ENCODE results near the gene R3HDML.

R3HDML gene

GRCh38 chr20:44367746-44368145, 30.9 kb downstream of the R3HDML start:
- DNase-seq: no peak

- DNase-seq: no peak
Measured at GRCh38 chr20:44370639-44371218, 33.9 kb downstream of the R3HDML start.

GRCh38 chr20:44382641-44383040, 45.8 kb downstream of the R3HDML start:
- no peak for DNase-seq

- DNase-seq: peak; percentile 61
Measured at GRCh38 chr20:44384423-44385027, 47.7 kb downstream of the R3HDML start.

GRCh38 chr20:44388466-44389023, 51.7 kb downstream of the R3HDML start:
- peak; percentile 28 for DNase-seq

GRCh38 chr20:44389871-44390270, 53.0 kb downstream of the R3HDML start:
- DNase-seq: no peak

GRCh38 chr20:44390280-44390679, 53.4 kb downstream of the R3HDML start:
- DNase-seq: no peak

GRCh38 chr20:44392088-44392775, 55.4 kb downstream of the R3HDML start:
- DNase-seq: no peak

GRCh38 chr20:44392776-44393607, 56.1 kb downstream of the R3HDML start:
- DNase-seq: no peak

- DNase-seq: no peak
Measured at GRCh38 chr20:44393608-44394451, 57.0 kb downstream of the R3HDML start.

- no peak for DNase-seq
Measured at GRCh38 chr20:44394452-44394701, 57.5 kb downstream of the R3HDML start.

GRCh38 chr20:44394702-44395460, 58.0 kb downstream of the R3HDML start:
- DNase-seq: no peak

GRCh38 chr20:44395461-44396340, 58.9 kb downstream of the R3HDML start:
- no peak for DNase-seq

- no peak for DNase-seq
Measured at GRCh38 chr20:44396369-44397130, 59.7 kb downstream of the R3HDML start.

GRCh38 chr20:44398335-44398734, 61.5 kb downstream of the R3HDML start:
- no peak for DNase-seq

GRCh38 chr20:44399446-44399845, 62.6 kb downstream of the R3HDML start:
- DNase-seq: no peak

GRCh38 chr20:44400671-44400969, 63.8 kb downstream of the R3HDML start:
- DNase-seq: no peak
